KOPT-K1 (cell line): ENCODE data around the gene ARHGAP35.
"Not testable (repeated sequence)": the region's sequence is repeated elsewhere in the genome, so short reads cannot be mapped to it uniquely, and the experiment has no call there.

Experiments used
- H3K27ac ChIP-seq: fragments of 200-600 bp; sonication (generic); 2 replicates; pipeline ENCODE4 v1.5.1; 2016; ENCODE audit warnings: antibody characterized with exemption, mild to moderate bottlenecking, low read depth, low read length; ENCODE audit not compliant: poor library complexity, severe bottlenecking
- H3K36me3 ChIP-seq: fragments of 200-600 bp; sonication (generic); 2 replicates; pipeline ENCODE4 v1.5.1; 2017; ENCODE audit warnings: antibody characterized with exemption, mild to moderate bottlenecking, low read length, moderate library complexity; ENCODE audit not compliant: insufficient read depth
- H3K9me3 ChIP-seq: fragments of 200-600 bp; sonication (generic); 2 replicates; pipeline ENCODE4 v1.5.1; 2017; ENCODE audit warnings: antibody characterized with exemption, low read length, mild to moderate bottlenecking; ENCODE audit not compliant: insufficient read depth, poor library complexity, severe bottlenecking

Gene ARHGAP35

DNA sequence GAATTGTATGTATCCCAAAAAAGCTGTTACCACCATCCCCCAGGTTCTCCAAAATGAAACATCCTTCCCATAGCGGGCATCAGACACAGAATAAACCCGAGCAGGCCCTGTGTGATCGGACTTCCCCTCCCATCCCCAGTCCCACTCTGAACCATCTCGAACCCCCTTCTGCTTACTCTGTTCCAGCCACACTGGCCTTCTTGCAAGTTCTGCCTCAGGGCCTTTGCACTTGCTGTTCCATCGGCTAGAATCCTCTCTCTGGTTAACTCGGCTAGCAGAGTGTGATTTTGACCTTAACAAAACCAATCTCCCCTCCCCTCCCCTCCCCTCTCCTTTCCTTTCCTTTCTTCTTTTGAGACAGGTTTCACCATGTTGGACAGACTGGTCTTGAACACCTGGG is 25.8 kb upstream of the ARHGAP35 start:
- peaks cover 27% of the 10 kb centered on the region for H3K36me3 ChIP-seq
- H3K9me3 ChIP-seq: no peaks in the 10 kb centered on the region
- H3K27ac ChIP-seq: no peak overlapping the region

DNA sequence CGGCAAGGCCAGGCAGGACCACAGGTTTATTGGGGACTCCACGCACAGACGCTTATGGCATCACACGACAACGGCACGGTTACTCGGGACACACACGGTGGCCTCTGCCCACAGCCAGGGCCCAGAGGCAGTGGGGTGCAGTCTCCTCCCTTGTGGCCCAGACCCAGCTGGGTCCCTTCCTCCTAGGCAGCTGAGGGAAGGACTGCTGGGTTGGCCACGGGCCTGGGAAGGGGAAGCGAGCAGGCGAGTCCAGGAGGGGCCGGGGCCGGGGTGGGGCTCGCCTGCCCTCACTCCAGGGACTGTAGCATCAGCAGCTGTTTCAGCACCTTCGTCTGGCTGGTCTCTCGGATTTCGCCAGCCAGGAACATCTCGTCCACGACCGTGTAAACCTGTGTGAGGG is 22.6 kb upstream of the ARHGAP35 start:
- H3K27ac ChIP-seq: no peak overlapping the region
- H3K36me3 ChIP-seq: peaks cover 54% of the 10 kb centered on the region
- no peaks in the 10 kb centered on the region for H3K9me3 ChIP-seq

DNA sequence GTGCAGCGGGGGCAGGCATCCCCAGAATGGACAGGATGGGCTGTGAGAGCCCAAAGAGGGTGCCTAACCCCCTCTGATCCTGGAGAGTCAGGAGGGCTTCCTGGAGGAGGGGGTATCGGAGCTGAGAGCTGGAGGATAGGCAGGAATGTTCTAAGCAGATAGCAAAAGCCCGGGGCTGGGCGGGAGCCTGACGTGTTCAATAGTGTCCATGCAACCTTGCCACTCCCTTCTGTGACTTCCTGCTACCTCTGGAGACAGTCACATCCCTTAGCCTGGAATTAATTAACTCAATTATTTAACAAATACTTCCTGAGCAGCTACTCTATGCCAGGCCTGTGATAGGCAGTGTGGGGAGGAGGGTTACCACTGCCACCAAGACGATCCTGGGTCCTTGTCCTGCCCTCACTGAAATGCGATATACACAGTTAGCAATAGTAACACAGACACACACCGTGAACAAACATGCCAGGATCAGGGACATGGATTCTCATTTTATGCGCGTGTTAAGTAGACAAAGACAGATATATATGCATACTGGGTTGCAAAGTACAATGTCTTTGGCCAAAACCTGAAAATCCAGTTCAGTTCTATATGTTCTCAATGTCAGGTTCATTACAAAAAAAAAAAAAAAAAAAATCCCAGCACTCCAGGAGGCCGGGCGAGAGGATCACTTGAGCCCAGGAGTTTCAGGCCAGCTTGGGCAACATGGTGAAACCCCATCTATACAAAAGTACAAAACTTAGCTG is 20.9 kb upstream of the ARHGAP35 start:
- H3K27ac ChIP-seq: no peak overlapping the region

GRCh38 chr19:46840498-46840942 is 20.3 kb upstream of the ARHGAP35 start:
- Histone ChIP-seq H3K36me3 (peaks cover 70% of the 10 kb centered on the region), H3K27ac (no peak overlapping the region), H3K9me3 (no peaks in the 10 kb centered on the region)

More for the DNA sequence above, 20.9 kb upstream of the ARHGAP35 start:
- Histone ChIP-seq H3K9me3 (no peaks in the 10 kb centered on the region), H3K36me3 (peaks cover 70% of the 10 kb centered on the region)

DNA sequence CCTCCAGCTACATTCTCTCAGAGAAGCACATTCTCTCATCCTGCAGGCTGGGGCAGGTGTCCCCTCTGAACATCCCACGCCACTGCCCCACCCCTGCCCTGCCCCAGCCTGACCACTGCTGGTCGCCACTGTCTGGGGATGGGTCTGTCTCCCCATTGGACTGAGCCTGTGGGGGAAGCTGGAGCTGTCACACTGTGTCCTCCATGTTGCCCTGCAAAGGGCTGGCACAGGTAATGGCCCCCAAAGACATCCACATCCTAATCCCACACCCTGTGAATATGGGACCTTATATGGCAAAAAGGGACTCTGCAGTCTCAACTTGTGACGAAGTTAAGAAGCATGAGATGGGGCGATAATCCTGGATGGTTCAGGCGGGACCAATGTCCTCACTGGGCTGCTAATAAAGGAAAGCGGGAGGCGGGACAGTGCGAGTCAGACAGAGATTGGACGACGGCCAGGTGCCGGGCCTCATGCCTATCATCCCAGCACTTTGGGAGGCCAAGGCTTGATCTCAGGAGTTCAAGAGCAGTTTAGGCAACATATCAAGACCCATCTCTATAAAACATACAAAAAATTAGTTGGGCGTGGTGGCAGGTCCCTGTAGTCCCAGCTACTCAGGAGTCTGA is 19.2 kb upstream of the ARHGAP35 start:
- Histone ChIP-seq H3K9me3 (no peaks in the 10 kb centered on the region), H3K36me3 (peaks cover 70% of the 10 kb centered on the region), H3K27ac (no peak overlapping the region)

DNA sequence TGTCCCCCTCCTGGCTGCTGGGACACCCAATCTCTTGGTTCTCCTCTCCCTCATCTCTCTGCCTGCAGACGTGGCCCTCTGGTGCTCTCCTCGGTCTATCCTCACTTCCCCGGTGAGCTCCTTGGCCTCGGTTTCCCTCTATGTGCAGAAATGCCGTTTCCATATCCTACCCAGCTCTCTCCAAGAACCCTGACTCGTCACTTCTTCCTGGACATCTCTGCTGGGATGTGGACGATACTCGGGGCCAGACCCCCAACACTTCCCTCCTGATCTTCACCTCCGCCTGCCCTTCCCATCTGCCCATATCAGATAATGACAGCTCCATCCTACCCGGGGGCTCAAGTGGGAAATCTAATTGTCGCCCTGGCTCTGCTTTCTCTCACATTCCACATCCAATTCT is 18.0 kb upstream of the ARHGAP35 start:
- Histone ChIP-seq H3K9me3 (no peaks in the 10 kb centered on the region), H3K27ac (no peak overlapping the region), H3K36me3 (peaks cover 71% of the 10 kb centered on the region)

DNA sequence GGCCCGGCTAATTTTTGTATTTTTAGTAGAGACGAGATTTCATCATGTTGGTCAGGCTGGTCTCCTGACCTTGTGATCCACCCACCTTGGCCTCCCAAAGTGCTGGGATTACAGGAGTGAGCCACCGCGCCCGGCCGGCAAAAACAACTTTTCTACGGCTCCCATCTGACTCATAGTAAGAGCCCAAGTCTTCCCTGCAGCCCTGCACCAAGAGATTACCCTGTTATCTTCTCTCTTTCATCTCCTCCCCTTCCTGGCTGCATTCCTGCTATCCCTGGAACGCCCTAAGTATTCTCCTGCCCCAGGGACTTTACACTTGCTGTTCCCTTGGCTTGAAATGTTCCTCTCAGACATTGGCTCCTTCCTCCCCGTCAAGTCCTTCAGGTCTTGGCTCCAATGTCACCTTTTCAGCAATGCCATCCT is 16.7 kb upstream of the ARHGAP35 start:
- no peak overlapping the region for H3K27ac ChIP-seq
- no peaks in the 10 kb centered on the region for H3K9me3 ChIP-seq
- peaks cover 62% of the 10 kb centered on the region for H3K36me3 ChIP-seq

- Histone ChIP-seq H3K36me3 (peaks cover 49% of the 10 kb centered on the region), H3K9me3 (no peaks in the 10 kb centered on the region), H3K27ac (no peak overlapping the region)
These were observed 14.8 kb upstream of the ARHGAP35 start for GRCh38 chr19:46845959-46846459.

DNA sequence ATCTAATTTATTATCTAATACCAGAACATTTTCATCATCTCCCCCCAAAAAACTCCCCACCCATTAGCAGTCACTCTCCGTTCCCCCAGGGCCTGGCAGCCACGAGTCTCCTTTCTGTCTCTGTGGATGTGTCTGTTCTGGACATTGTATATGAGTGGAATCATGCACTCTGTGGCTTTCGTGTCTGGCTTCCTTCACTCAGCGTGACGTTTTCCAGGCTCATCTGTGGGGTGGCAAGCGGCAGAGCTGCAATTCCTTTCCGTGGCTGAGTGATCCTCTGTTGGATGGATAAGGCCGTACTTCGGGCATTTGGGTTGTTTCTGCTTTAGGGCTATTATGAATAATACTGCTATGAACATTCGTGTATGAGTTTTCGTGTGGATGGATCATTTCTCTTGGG is 13.3 kb upstream of the ARHGAP35 start:
- H3K9me3 ChIP-seq: no peaks in the 10 kb centered on the region

DNA sequence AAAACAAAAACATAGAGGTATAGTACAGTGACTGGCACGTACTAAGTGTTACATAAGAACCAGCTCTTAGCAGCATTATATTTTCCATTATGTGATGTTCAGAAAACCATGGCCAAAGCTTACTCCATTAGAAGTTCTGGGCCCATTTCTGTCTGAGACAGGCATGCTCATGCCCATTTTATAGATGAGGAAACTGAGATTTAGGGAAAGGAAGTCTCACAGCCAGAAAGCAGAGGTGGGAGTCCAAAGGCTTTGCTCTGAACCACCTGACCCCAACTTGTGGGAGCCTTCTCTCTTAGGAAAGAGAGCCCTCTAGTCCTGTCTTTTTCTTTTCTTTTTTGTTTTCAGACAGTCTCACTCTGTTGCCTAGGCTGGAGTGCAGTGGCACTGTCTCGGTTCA is 12.4 kb upstream of the ARHGAP35 start:
- peaks cover 25% of the 10 kb centered on the region for H3K36me3 ChIP-seq
- H3K9me3 ChIP-seq: no peaks in the 10 kb centered on the region
- no peak overlapping the region for H3K27ac ChIP-seq

More for the DNA sequence above, 13.3 kb upstream of the ARHGAP35 start:
- no peak overlapping the region for H3K27ac ChIP-seq
- H3K36me3 ChIP-seq: peaks cover 34% of the 10 kb centered on the region

DNA sequence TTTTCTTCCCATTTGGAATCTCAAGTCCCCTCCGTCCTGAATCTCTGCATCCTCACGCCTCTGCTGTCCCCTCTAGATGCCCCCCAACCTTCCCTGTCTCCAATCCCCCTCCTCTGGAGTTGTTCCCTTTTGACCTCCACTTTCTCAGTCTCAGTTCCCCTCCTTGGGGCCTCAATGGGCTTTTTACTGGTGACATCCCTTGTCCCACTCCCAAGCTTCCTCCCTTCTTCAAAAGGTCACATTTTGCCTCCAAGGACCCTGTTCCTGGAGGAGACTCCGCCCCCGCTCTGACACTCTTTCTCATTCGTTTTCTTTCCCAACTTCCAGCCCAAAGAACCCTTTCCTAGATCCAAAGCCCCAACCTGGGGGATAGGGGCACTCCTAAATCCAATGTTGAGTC is 11.2 kb upstream of the ARHGAP35 start:
- Histone ChIP-seq H3K27ac (peak overlapping the region; percentile 67), H3K36me3 (peaks cover 13% of the 10 kb centered on the region)

GRCh38 chr19:46850228-46851203 is 10.3 kb upstream of the ARHGAP35 start, which contains the start of gene AP2S1:
AP2S1 (minus strand) TSS chr19:46850846; CDS start chr19:46850766, 80 bp downstream.
- H3K9me3 ChIP-seq: no peaks in the 10 kb centered on the region
- H3K27ac ChIP-seq: peak within 1 kb of the TSS; percentile 67
- H3K36me3 ChIP-seq: peaks cover 10% of the 10 kb centered on the region

More for the DNA sequence above, 11.2 kb upstream of the ARHGAP35 start:
- no peaks in the 10 kb centered on the region for H3K9me3 ChIP-seq

DNA sequence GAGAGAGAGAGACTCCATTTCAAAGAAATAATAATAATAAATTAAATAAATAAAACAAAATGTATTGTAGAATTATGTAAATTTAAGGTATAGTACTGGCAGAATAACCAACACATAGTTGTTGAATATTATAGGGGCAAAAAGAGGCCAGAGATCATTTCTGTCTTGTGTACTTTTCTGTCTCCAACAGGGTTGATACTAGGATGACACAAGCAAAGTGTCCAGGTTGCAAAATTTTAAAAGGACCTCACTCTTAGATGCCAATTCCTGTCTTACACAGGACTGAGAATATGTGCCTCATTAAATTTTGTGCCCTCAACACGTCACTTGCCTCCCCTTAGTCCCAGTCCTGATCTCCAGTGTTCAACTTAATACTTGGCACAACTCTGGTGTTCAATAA is 8.0 kb upstream of the ARHGAP35 start:
- Histone ChIP-seq H3K27ac (no peak overlapping the region), H3K36me3 (peaks cover 2% of the 10 kb centered on the region; the same call in 1 of the 2 replicates), H3K9me3 (no peaks in the 10 kb centered on the region)

- H3K9me3 ChIP-seq, H3K27ac ChIP-seq, H3K36me3 ChIP-seq: not testable (repeated sequence)
These were observed 6.1 kb upstream of the ARHGAP35 start for GRCh38 chr19:46854698-46855097.
